IMR-90 (cell line): Measurements from ENCODE around the gene TRA2B.

ENCODE experiments used
- CEBPB ChIP-seq: IDR thresholded peaks from 2 replicates; pipeline ENCODE4 v1.6.1; 2012; ENCODE audit warnings: low read depth, low read length, improper control_type of control experiment
- CTCF ChIP-seq: conservative IDR thresholded peaks from 2 replicates; pipeline ENCODE4 v1.5.1; 2012; ENCODE audit warnings: mild to moderate bottlenecking, low read depth, low read length, improper control_type of control experiment
- FOS ChIP-seq: fragments of 150-350 bp; IDR thresholded peaks from 2 replicates; pipeline ENCODE4 v1.6.1; 2016; ENCODE audit warnings: low read depth, low read length
- MXI1 ChIP-seq: IDR thresholded peaks from 2 replicates; pipeline ENCODE4 v1.6.1; 2012; ENCODE audit warnings: low read depth, mild to moderate bottlenecking, low read length, moderate library complexity, borderline replicate concordance
- POLR2A ChIP-seq: IDR thresholded peaks from 2 replicates; pipeline ENCODE4 v1.6.1; 2012; ENCODE audit warnings: mild to moderate bottlenecking, low read depth, low read length
- RAD21 ChIP-seq: IDR thresholded peaks from 2 replicates; pipeline ENCODE4 v1.6.1; 2012; ENCODE audit warnings: low read length, improper control_type of control experiment
- RCOR1 ChIP-seq: IDR thresholded peaks from 2 replicates; pipeline ENCODE4 v1.6.1; 2012; ENCODE audit warnings: mild to moderate bottlenecking, low read length, improper control_type of control experiment; ENCODE audit not compliant: insufficient replicate concordance
- RFX5 ChIP-seq: IDR thresholded peaks from 2 replicates; pipeline ENCODE4 v1.8.0; 2012; ENCODE audit warnings: low read depth, mild to moderate bottlenecking, low read length, moderate library complexity

- TF ChIP-seq CTCF (no peak), RCOR1 (no peak), POLR2A (no peak), MXI1 (no peak), CEBPB (no peak), RFX5 (no peak), FOS (no peak), RAD21 (no peak)
Measured at GRCh38 chr3:185928496-185928895, 9.3 kb downstream of the TRA2B start.
